Measurements from ENCODE around the gene INPP5K. TPM values are rescaled to one million over a fixed set of nuclear protein-coding genes. Genes with fewer than 3 reads are reported as not detected.

Gene INPP5K
- total and polyA plus RNA-seq, 9 donors = 23.0 to 39.1 (median 28.3) TPM

GRCh38 chr17:1474402-1475189 lies 41.8 kb downstream of the INPP5K start:
- H3K9me3 ChIP-seq = no peaks in the 10 kb centered on the region
- no peaks in the 10 kb centered on the region for H3K27me3 ChIP-seq
- H3K27ac ChIP-seq = no peak overlapping the region
- no peaks in the 10 kb centered on the region for H3K36me3 ChIP-seq
- intact Hi-C loops (cut with DNase I) = no loop called here
- TF ChIP-seq EP300 (IDR thresholded peaks at IDR 0.05) (no peak), CTCF (IDR thresholded peaks at IDR 0.05) (no peak), POLR2A (IDR thresholded peaks at IDR 0.05) (no peak)
- no peak overlapping the region for H3K4me3 ChIP-seq
- DNase-seq = no peak
- 83 to 85% (median 84%) methylated on average over 27 to 31 of the region's 31 CpGs for WGBS, 3 donors
- H3K4me1 ChIP-seq (ENCODE audit: insufficient read depth) = no peaks in the 10 kb centered on the region

GRCh38 chr17:1473841-1474240 lies 42.6 kb downstream of the INPP5K start:
- Histone ChIP-seq H3K4me1 (ENCODE audit: insufficient read depth) (no peaks in the 10 kb centered on the region), H3K9me3 (no peaks in the 10 kb centered on the region), H3K4me3 (no peak overlapping the region), H3K27ac (no peak overlapping the region), H3K36me3 (no peaks in the 10 kb centered on the region), H3K27me3 (no peaks in the 10 kb centered on the region)
- 85 to 91% (median 89%) methylated on average over 10 of the region's 10 CpGs for WGBS, 3 donors
- DNase-seq = no peak
- no peak for TF ChIP-seq EP300 (IDR thresholded peaks at IDR 0.05)
- no peak for TF ChIP-seq POLR2A (IDR thresholded peaks at IDR 0.05)
- TF ChIP-seq CTCF (IDR thresholded peaks at IDR 0.05) = no peak
- intact Hi-C loops (cut with DNase I) = no loop called here

GRCh38 chr17:1473170-1473569 lies 43.2 kb downstream of the INPP5K start:
- H3K4me1 ChIP-seq (ENCODE audit: insufficient read depth) = no peaks in the 10 kb centered on the region
- DNase-seq = no peak
- no peak for TF ChIP-seq CTCF (IDR thresholded peaks at IDR 0.05)
- no peak for TF ChIP-seq EP300 (IDR thresholded peaks at IDR 0.05)
- TF ChIP-seq POLR2A (IDR thresholded peaks at IDR 0.05) = no peak
- intact Hi-C loops (cut with DNase I) = no loop called here
- WGBS, 3 donors = 71 to 81% (median 79%) methylated on average over 11 of the region's 11 CpGs
- H3K4me3 ChIP-seq = no peak overlapping the region
- H3K27ac ChIP-seq = no peak overlapping the region
- H3K27me3 ChIP-seq = no peaks in the 10 kb centered on the region
- no peaks in the 10 kb centered on the region for H3K36me3 ChIP-seq
- H3K9me3 ChIP-seq = no peaks in the 10 kb centered on the region

GRCh38 chr17:1471911-1472821 lies 44.2 kb downstream of the INPP5K start:
- Histone ChIP-seq H3K4me3 (no peak overlapping the region), H3K4me1 (ENCODE audit: insufficient read depth) (no peaks in the 10 kb centered on the region), H3K36me3 (no peaks in the 10 kb centered on the region), H3K27me3 (no peaks in the 10 kb centered on the region), H3K9me3 (no peaks in the 10 kb centered on the region), H3K27ac (no peak overlapping the region)
- intact Hi-C loops (cut with DNase I) = no loop called here
- no peak for TF ChIP-seq POLR2A (IDR thresholded peaks at IDR 0.05)
- TF ChIP-seq CTCF (IDR thresholded peaks at IDR 0.05) = no peak
- TF ChIP-seq EP300 (IDR thresholded peaks at IDR 0.05) = no peak
- 85 to 91% (median 86%) methylated on average over 30 to 42 of the region's 42 CpGs for WGBS, 3 donors
- DNase-seq = no peak
